Muscle layer of colon (tissue), 2 donors: Measurements from ENCODE around the gene TMEM266.

Experiments
- H3K27ac ChIP-seq: one replicate; pipeline ENCODE4 v1.7.0; 2013; ENCODE audit warnings: low read depth, mild to moderate bottlenecking, low read length, moderate library complexity
- H3K27me3 ChIP-seq, 2 donors: one replicate each; pipeline ENCODE4 v1.7.0; 2013; ENCODE audit warnings: low read length in 2 of 2, mild to moderate bottlenecking in 2 of 2; ENCODE audit not compliant: insufficient read depth in 2 of 2, control insufficient read depth in 1 of 2
- H3K36me3 ChIP-seq: one replicate; pipeline ENCODE4 v1.7.0; 2013; ENCODE audit warnings: mild to moderate bottlenecking, low read length; ENCODE audit not compliant: insufficient read depth
- H3K4me1 ChIP-seq: one replicate; pipeline ENCODE4 v1.7.0; 2013; ENCODE audit warnings: mild to moderate bottlenecking, low read length; ENCODE audit not compliant: insufficient read depth
- H3K4me3 ChIP-seq, 2 donors: one replicate each; pipeline ENCODE4 v1.7.0; 2013; ENCODE audit warnings: low read length in 2 of 2, low read depth in 1 of 2, mild to moderate bottlenecking in 1 of 2, moderate library complexity in 1 of 2
- H3K9ac ChIP-seq: one replicate; pipeline ENCODE4 v1.7.0; 2013; ENCODE audit warnings: low read length
- H3K9me3 ChIP-seq: one replicate; pipeline ENCODE4 v1.7.0; 2013; ENCODE audit warnings: mild to moderate bottlenecking, low read length
- donor health status: abdominal sarcoma.
- donor health status: Adenocarcinoma of cecum.

TMEM266 gene

GRCh38 chr15:76239786-76240185 is 180.0 kb downstream of the TMEM266 start:
- Histone ChIP-seq H3K4me1 (peaks cover 11% of the 10 kb centered on the region), H3K9ac (no peak overlapping the region), H3K27ac (no peak overlapping the region), H3K27me3 (no peaks in the 10 kb centered on the region), H3K36me3 (peaks cover 8% of the 10 kb centered on the region), H3K4me3 (no peak overlapping the region), H3K9me3 (no peaks in the 10 kb centered on the region)

DNA sequence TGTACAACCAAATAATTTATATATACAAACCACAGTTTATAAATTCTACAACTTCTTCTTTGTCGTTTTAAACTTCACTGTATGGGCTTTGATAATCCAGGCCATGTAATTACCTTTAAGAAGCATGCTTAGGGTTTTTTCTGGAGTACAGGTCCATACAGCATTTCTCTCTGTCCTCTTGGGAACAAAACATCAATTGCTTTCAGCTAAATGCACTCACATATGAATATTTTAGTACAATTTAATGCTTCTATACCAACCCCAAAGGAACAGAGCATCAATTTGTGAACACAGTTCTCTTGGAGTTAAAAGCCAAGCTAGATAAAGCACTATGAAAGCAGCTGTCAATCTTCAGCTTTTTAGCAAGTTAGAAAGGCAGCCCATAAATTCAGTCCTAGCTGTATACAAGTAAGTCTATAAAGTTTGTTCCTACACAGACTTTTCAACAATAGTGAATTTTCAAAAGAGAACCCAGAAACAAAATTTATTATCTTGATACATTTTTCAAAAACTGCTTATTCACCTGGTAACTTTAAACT is 185.4 kb downstream of the TMEM266 start:
- no peak overlapping the region for H3K27ac ChIP-seq
- H3K9me3 ChIP-seq = no peaks in the 10 kb centered on the region
- H3K36me3 ChIP-seq = peaks cover 8% of the 10 kb centered on the region
- no peak overlapping the region for H3K9ac ChIP-seq
- H3K4me1 ChIP-seq = no peaks in the 10 kb centered on the region
- no peak overlapping the region for H3K4me3 ChIP-seq
- no peaks in the 10 kb centered on the region for H3K27me3 ChIP-seq

- Histone ChIP-seq H3K9me3 (no peaks in the 10 kb centered on the region), H3K27me3 (no peaks in the 10 kb centered on the region), H3K4me3 (no peak overlapping the region), H3K36me3 (no peaks in the 10 kb centered on the region), H3K4me1 (no peaks in the 10 kb centered on the region), H3K27ac (no peak overlapping the region), H3K9ac (no peak overlapping the region)
Measured at GRCh38 chr15:76251717-76252116, 191.9 kb downstream of the TMEM266 start.

- Histone ChIP-seq H3K27ac (no peak overlapping the region), H3K9ac (no peak overlapping the region), H3K4me3 (no peak overlapping the region), H3K9me3 (no peaks in the 10 kb centered on the region), H3K27me3 (no peaks in the 10 kb centered on the region), H3K36me3 (no peaks in the 10 kb centered on the region), H3K4me1 (no peaks in the 10 kb centered on the region)
Measured at GRCh38 chr15:76252249-76252648, 192.5 kb downstream of the TMEM266 start.

DNA sequence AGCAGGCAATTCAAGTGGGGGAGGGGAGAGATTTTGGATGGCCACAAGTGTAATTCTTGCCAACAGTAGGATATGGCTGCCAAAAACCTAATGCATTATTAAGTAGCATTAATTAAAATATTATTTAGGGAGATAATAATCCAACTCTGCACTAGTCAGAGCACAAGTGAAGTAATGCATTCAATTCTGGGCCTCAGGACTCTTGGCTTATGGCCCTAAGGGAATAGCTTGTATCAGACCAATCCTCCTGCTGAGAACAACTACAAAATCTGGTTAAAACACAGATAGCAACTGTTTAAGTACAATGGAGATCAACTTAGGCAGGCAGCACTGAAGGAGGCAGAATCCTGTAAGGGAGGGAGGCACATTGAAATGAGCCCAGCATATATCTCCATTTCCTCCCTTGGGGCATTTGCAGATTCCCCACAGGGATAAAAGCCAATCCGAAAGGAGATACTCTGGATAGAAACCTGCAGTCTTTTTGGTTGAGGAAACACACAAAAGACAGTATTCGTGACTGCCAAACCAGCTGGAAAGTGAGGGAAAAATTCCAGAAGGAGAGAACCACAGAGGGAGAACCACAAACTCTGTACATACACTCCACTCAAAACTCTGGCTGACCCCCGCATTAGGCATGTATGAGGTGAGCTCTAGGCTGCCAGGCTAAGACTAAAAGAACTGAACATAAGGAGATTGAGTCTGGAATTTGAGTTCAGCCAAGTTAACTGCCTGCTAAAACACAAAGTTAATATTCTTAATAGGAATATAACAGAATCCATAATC is 194.1 kb downstream of the TMEM266 start:
- no peak overlapping the region for H3K9ac ChIP-seq
- no peak overlapping the region for H3K27ac ChIP-seq
- H3K36me3 ChIP-seq = peaks cover 6% of the 10 kb centered on the region
- H3K9me3 ChIP-seq = no peaks in the 10 kb centered on the region
- no peak overlapping the region for H3K4me3 ChIP-seq
- H3K4me1 ChIP-seq = no peaks in the 10 kb centered on the region
- no peaks in the 10 kb centered on the region for H3K27me3 ChIP-seq
